Activated CD8-positive, alpha-beta memory T cell treated with anti-CD3 and anti-CD28 coated beads for 4 hours (primary cell): ENCODE results near the gene AMER1.

ENCODE experiments used
- DNase-seq, 2 donors: peaks; one replicate each; pipeline ENCODE4 v3.0.0-alpha.2; 2020; ENCODE audit warnings: low read depth in 2 of 2

The AMER1 gene

DNA sequence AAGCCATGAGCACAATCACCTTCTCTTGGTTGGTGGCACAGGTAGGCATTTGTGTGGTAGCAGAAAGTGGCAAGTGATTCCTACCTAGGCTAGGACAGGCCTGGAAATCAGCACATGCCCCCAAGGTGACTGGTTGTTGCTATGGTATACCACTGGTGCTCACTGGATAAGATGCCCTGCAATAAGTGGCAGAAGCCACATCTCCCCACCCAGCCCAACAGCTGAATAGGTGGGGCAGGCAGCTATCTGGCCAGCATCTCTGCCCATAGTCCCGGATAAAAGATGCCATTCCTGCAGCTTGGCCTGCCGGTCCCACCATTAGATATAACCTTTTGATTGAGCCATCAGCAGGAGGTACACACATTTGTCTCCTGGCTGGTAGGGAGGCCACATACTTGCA is 21.1 kb downstream of the AMER1 start:
- DNase-seq, result no peak

DNA sequence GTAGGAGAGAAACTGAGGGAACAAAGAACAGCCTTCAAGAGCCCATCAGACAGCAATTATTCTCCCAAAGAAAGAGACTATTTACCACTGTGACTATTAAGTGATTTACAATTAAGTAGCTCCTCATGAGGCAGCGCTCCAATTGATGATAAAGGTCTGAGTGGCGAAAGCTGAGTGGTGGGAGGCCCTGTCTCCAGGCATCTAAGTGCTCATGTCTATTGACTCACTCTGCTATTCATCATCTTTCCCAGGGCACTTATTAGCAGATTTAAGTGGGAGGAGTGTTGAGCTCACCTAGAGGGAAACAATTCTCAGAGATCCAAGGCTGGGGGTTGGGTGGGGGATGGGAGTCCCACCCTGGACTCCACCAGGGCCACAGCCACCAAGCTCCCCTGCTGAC is 23.3 kb downstream of the AMER1 start:
- DNase-seq, result no peak

DNA sequence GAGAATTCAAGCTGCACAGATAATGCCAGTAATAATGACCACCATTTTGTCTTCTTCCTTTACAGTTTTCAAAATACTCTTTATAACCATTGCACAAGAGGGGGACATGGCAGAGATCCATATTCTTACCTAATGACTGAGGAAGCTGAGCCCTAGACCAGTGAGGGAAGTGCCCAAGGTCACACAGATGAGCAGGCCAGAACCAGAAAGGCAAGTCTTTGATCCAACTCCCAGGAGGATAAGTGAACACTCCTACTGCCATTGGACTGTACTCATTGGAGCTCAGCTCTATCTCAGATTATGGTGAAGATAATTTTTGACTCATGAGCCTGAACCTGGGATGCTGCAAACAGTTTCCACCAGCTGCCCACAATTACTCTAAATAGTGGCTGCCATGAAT is 28.6 kb downstream of the AMER1 start:
- no peak for DNase-seq

DNA sequence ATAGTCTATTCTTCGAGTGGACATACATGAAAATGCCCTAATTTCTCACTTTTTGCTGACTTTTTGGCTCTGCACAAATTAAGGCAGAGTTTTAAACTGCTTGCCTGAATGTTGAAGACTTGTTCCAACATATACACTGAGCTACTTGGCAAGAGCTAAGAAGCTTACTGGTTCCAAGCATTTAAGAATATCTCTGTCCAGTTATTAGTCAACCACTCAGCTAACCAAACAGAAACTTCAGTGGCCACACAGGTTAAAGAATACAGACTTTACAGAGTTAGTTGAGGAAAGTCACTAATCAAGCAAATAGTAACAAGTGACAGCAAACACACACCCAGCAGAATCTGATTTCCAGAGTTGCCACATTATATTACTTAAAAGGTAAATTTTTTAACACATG is 35.5 kb downstream of the AMER1 start:
- no peak for DNase-seq

DNA sequence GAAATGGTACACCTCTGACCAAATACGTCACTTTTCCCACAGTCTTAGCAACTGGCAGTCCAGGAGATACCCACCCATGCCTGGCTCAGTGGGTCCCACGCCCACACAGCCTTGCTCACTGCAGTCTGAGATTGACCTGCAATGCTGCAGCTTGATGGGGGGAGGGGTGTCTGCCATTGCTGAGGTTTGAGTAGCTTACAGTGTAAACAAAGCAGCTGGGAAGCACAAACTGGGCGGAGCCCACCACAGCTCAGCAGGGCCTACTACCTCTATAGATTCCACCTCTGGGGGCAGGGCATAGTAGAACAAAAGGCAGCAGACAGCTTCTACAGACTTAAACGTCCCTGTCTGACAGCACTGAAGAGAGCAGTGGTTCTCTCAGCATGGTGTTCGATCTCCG is 52.7 kb downstream of the AMER1 start:
- DNase-seq, result no peak

DNA sequence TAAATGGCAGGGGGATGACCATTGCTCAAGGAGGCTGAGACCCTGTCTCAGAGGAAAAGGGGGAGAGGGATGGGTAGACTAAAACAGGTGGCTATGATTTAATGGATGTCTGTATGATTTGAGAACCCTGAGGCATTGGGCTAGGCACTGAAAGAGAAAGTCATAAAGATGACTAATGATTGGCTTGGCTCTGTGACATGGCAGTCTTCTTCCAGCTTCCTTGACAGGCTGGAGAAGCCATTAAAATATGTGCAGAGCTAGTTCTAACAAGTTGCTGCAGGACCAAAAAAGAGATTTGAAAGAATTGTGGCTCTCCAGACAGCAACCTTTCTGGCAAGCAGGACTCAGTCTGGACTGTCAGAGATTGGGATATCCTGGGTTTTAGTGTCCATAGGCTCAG is 53.6 kb downstream of the AMER1 start:
- no peak for DNase-seq

DNA sequence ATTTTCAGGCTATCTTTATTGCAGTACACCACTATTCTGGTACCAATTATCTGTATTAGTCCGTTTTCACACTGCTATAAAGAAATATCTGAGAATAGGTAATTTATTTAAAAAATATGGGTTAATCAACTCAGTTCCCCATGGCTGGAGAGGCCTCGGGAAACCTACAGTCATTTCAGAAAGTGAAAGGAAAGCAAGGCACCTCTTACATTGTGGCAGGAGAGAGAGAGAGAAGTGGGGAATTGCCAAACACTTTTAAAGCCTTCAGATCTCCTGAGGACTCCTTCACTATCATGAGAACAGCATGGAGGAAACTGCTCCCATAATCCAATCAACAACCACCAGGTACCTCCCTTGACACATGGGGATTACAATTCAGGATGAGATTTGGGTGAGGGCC is 54.7 kb downstream of the AMER1 start:
- DNase-seq, result no peak
